ENCODE data around the gene KLK11.

The KLK11 gene

DNA sequence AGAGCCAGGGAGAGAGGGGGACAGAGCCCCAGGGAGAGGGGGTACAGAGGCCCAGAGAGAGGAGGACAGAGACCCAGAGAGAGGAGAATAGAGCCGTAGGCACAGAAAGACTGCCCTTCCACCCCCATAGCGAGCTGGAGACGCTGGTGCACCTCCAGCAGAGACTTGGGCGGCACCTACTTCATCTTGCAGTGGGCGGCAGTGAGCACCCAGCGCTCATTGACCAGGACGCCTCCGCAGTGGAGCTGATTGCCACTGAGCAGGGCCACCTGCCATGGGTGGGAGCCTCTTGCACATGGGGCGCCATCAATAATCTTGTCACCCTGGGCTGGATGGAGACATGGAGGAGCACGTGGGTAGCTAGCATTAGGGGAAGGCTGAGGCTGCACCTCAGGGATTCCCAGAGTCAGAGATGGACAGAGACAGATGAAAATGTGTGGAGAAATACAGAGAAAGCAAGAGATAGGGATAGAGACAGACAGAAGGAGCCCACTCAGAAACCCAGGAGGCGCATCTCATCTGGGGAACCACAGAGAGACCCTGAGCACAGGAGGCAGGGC lies 44.7 kb downstream of the KLK11 start:
- H3K4me1 Mint-ChIP-seq (ENCODE audit: low read depth), result no peaks in the 10 kb centered on the region
- no peaks in the 10 kb centered on the region for H3K9me3 Mint-ChIP-seq
- no peak overlapping the region for H3K4me3 Mint-ChIP-seq
- no peak overlapping the region for H3K27ac Mint-ChIP-seq
- peaks cover 46% of the 10 kb centered on the region for H3K27me3 Mint-ChIP-seq
- intact Hi-C loops (cut with micrococcal nuclease), result no loop called here
- H3K36me3 Mint-ChIP-seq (ENCODE audit: low read depth), result no peaks in the 10 kb centered on the region

DNA sequence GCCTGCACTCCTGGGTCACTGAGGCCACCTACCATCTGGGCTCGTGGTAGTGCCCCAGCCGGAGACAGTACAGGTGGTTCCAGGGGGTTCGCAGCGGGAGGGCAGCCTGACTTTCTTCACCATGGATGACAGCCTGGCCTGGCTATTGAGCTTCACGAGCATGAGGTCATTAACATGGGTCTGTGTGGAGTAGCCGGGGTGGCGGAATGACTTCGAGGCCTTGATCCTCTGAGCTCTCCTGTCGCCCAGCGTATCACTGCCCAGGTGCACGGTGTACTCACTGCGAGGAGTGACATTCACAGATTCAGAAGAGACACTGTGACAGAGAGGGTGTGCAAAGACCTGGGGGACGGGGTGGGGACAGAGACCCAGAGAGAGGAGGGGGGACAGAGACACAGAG lies 46.2 kb downstream of the KLK11 start:
- no peak overlapping the region for H3K4me3 Mint-ChIP-seq
- no peaks in the 10 kb centered on the region for H3K4me1 Mint-ChIP-seq (ENCODE audit: low read depth)
- no peaks in the 10 kb centered on the region for H3K9me3 Mint-ChIP-seq
- peaks cover 47% of the 10 kb centered on the region for H3K27me3 Mint-ChIP-seq
- H3K36me3 Mint-ChIP-seq (ENCODE audit: low read depth), result no peaks in the 10 kb centered on the region
- intact Hi-C loops (cut with micrococcal nuclease), result no loop called here
- no peak overlapping the region for H3K27ac Mint-ChIP-seq

DNA sequence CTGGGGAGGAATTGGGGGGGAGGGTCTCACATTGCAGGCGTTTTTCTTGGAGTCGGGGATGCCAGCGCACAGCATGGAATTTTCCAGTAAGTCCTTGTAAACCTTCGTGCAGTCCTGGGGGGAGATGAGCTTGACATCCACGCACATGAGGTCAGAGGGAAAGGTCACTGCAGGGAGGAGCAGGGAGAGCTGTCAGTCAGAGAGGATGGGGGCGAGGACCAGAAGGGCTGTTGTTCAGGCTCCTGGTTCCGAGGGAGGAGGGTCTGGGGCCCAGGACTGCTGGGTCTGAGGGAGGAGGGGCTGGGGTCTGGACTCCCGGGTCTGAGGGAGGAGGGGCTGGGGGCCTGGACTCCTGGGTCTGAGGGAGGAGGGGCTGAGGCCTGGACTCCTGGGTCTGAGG lies 46.7 kb downstream of the KLK11 start:
- Mint-ChIP-seq H3K4me1 (ENCODE audit: low read depth) (no peaks in the 10 kb centered on the region), H3K4me3 (no peak overlapping the region), H3K27me3 (peaks cover 47% of the 10 kb centered on the region), H3K9me3 (no peaks in the 10 kb centered on the region), H3K27ac (no peak overlapping the region), H3K36me3 (ENCODE audit: low read depth) (no peaks in the 10 kb centered on the region)
- intact Hi-C loops (cut with micrococcal nuclease), result no loop called here

DNA sequence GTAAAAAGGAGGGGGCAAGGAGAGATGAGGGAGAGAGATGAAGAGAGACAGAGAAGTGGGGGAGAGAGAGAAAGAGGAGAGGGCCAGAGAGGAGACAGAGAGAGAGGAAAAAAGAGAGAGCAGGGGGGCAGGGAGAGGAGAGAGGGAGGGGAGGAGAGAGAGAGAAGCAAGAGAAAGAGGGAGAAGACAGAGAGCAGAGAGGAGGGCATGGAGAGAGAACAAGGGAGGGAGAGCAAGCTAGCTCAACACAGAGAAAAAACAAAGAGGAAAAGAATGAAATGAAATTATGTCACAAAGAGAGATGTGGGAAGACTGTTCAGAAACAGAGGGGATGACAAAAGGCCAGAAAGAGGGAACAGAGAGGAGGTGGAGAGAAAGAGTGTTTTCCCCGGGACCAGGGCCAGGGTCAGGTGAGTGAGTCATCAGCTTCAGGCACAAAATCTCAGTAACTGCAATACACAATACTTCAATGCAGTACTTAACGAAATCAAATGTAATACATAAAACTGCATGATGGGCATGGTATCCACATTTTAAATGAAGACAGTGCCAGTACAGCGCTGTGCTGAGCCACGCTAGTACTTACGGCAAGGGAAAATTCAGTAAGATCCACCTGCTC lies 47.5 kb downstream of the KLK11 start:
- Mint-ChIP-seq H3K4me1 (ENCODE audit: low read depth) (no peaks in the 10 kb centered on the region), H3K27me3 (peaks cover 40% of the 10 kb centered on the region), H3K4me3 (no peak overlapping the region), H3K9me3 (no peaks in the 10 kb centered on the region), H3K36me3 (ENCODE audit: low read depth) (no peaks in the 10 kb centered on the region), H3K27ac (no peak overlapping the region)
- intact Hi-C loops (cut with micrococcal nuclease), result no loop called here

DNA sequence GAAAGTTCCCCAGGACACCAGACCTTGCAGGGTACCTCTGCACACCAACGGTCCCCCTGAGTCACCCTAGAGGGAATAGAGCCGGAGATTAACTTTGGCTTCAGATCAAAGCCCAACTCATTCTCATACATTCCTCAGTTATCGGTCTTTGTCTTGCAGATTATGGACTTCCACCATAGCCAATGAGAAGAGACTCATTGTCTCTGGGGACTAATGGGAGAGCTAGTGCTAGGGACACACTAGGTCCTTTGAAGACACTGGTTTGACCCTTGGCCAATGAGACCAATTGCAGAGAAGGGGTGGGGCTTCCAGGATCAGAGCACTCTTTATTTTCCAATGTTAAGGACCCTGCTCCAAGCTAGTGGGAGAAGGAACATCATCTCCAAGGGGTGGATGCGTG lies 48.8 kb downstream of the KLK11 start:
- intact Hi-C loops (cut with micrococcal nuclease), result no loop called here

DNA sequence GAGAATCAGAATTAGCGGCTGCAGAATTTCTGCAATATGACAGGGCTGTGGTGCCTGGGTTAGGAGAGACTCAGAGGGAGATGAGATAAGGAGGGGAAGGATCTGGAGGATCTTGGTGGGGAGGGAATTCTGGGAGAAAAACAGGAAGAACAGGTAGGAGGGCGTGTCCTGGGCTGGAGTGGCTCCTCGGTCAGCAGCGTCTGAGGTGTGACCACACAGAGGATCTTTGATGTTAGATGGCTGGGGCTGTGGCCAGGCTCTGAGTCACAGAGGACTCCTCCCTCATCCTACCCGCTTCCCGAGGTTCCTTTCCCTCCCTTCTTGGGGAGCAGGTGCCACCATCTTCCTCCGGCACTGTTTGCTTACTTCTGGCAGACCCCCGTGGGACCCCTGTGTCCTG lies 50.6 kb downstream of the KLK11 start:
- intact Hi-C loops (cut with micrococcal nuclease), result no loop called here
- Mint-ChIP-seq H3K36me3 (ENCODE audit: low read depth) (no peaks in the 10 kb centered on the region), H3K9me3 (no peaks in the 10 kb centered on the region), H3K4me1 (ENCODE audit: low read depth) (no peaks in the 10 kb centered on the region), H3K27ac (no peak overlapping the region), H3K27me3 (peaks cover 22% of the 10 kb centered on the region), H3K4me3 (no peak overlapping the region)

More for the DNA sequence above, 48.8 kb downstream of the KLK11 start:
- Mint-ChIP-seq H3K9me3 (no peaks in the 10 kb centered on the region), H3K36me3 (ENCODE audit: low read depth) (no peaks in the 10 kb centered on the region), H3K4me3 (no peak overlapping the region), H3K4me1 (ENCODE audit: low read depth) (no peaks in the 10 kb centered on the region), H3K27me3 (peaks cover 34% of the 10 kb centered on the region), H3K27ac (no peak overlapping the region)

DNA sequence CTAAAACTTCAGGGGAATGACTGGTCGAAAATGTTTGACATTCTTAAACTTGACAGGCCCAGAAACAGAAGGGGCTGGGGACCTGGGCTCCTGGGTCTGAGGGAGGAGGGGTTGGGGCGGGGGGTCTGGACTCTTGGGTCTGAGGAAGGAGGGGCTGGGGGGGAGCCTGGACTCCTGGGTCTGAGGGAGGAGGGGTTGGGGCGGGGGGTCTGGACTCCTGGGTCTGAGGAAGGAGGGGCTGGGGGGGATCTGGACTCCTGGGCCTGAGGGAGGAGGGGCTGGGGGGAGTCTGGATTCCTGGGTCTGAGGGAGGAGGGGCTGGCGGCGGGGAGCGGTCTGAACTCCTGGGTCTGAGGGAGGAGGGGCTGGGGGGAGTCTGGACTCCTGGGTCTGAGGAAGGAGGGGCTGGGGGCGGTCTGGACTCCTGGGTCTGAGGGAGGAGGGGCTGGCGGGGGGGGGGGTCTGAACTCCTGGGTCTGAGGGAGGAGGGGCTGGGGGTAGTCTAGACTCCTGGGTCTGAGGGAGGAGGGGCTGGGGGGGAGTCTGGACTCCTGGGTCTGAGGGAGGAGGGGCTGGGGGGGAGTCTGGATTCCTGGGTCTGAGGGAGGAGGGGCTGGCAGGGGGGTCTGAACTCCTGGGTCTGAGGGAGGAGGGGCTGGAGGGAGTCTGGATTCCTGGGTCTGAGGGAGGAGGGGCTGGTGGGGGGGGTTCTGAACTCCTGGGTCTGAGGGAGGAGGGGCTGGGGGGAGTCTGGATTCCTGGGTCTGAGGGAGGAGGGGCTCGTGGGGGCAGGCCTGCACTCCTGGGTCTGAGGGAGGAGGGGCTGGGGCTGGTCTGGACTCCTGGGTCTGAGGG lies 51.5 kb downstream of the KLK11 start:
- intact Hi-C loops (cut with micrococcal nuclease), result no loop called here
- H3K4me3 Mint-ChIP-seq, result no peak overlapping the region

DNA sequence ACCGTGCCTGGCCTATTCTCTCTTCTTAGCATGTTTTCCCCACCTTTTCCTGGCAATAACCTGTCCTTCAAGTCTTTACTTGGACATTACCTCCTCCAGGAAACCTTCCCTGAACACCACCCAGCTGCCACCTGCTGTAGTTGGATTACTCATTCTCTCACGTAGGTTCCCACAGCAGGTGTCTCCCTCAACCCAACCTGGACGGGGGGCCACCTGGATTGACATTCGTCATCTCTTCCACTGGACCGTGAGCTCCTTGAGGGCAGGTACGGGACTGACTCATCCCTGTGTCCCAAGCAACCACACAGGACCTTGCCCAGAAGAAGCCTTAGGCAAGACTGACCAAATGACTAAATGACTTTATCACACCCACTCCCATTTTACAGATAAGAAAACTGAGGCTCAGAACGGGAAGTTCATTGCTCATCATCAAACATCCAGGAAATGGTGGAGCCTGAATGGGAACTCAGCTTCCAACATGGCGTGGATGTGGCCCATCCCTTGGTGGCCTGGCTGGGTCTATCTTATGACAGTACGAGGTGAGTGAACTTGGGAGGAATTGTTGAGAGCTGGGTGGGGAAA lies 53.5 kb downstream of the KLK11 start:
- intact Hi-C loops (cut with micrococcal nuclease), result no loop called here
- H3K4me1 Mint-ChIP-seq (ENCODE audit: low read depth), result no peaks in the 10 kb centered on the region
- H3K9me3 Mint-ChIP-seq, result no peaks in the 10 kb centered on the region
- H3K27ac Mint-ChIP-seq, result no peak overlapping the region
- H3K36me3 Mint-ChIP-seq (ENCODE audit: low read depth), result no peaks in the 10 kb centered on the region
- peaks cover 19% of the 10 kb centered on the region for H3K27me3 Mint-ChIP-seq
- no peak overlapping the region for H3K4me3 Mint-ChIP-seq

More for the DNA sequence above, 51.5 kb downstream of the KLK11 start:
- H3K4me1 Mint-ChIP-seq (ENCODE audit: low read depth), result no peaks in the 10 kb centered on the region
- H3K9me3 Mint-ChIP-seq, result no peaks in the 10 kb centered on the region
- peaks cover 23% of the 10 kb centered on the region for H3K27me3 Mint-ChIP-seq
- no peak overlapping the region for H3K27ac Mint-ChIP-seq
- H3K36me3 Mint-ChIP-seq (ENCODE audit: low read depth), result no peaks in the 10 kb centered on the region
